IMR-90 (cell line): ENCODE measurements around the gene CDYL2. TPM values are rescaled to one million over a fixed set of nuclear protein-coding genes. Genes with fewer than 3 reads are reported as not detected.

Source experiments
- ATAC-seq: fragments of 200-7000 bp; cut with Tn5 transposase; 2 replicates; pipeline ENCODE4 v1.9.1; 2020; ENCODE audit warnings: low read depth, mild to moderate bottlenecking, moderate library complexity
- BruUV-seq: library from RNA; stranded (reverse); fragments of 400-500 nt; replicated peaks from 2 replicates; lab custom pipeline; 2021; lab: Mats Ljungman, UMichigan
- CTCF ChIA-PET: fragments of 300-600 bp; formaldehyde crosslinking; extraction: SDS; loops from one replicate; lab custom pipeline; 2021; ENCODE audit warnings: antibody characterized with exemption; lab: Yijun Ruan, JAX
- POLR2A ChIA-PET: fragments of 300-600 bp; sonication (Branson Sonifier 250); formaldehyde crosslinking; loops from one replicate; lab custom pipeline; 2022; ENCODE audit warnings: antibody characterized with exemption; ENCODE audit not compliant: unreplicated experiment; lab: Charles Lee
- DNase-seq: peaks from one replicate; pipeline ENCODE4 v3.0.0; 2013
- H2AFZ ChIP-seq: replicated peaks from 2 replicates; pipeline ENCODE3; 2013; ENCODE audit warnings: low read length, mild to moderate bottlenecking; ENCODE audit not compliant: poor library complexity
- H2AK5ac ChIP-seq: 2 replicates; pipeline ENCODE4 v1.6.1; 2013; ENCODE audit warnings: low read depth, low read length, inconsistent platforms
- H2AK9ac ChIP-seq: replicated peaks from 2 replicates; pipeline ENCODE3; 2013; ENCODE audit warnings: mild to moderate bottlenecking, low read depth, low read length, moderate library complexity; ENCODE audit not compliant: poor library complexity
- H2BK120ac ChIP-seq: 2 replicates; pipeline ENCODE4 v1.6.1; 2013; ENCODE audit warnings: low read depth, low read length, inconsistent platforms
- H2BK15ac ChIP-seq: 3 replicates; pipeline ENCODE4 v1.6.1; 2013; ENCODE audit warnings: low read depth, low read length, inconsistent platforms
- H2BK20ac ChIP-seq: 2 replicates; pipeline ENCODE4 v1.6.1; 2013; ENCODE audit warnings: low read depth, mild to moderate bottlenecking, inconsistent platforms, low read length, moderate library complexity
- H2BK5ac ChIP-seq: 2 replicates; pipeline ENCODE4 v1.6.1; 2013; ENCODE audit warnings: mild to moderate bottlenecking, low read depth, low read length, inconsistent platforms; ENCODE audit not compliant: poor library complexity, severe bottlenecking
- H3K14ac ChIP-seq: replicated peaks from 2 replicates; pipeline ENCODE4 v1.6.1; 2013; ENCODE audit warnings: low read depth, low read length, inconsistent platforms
- H3K18ac ChIP-seq: 2 replicates; pipeline ENCODE4 v1.6.1; 2013; ENCODE audit warnings: low read depth, low read length, control low read depth
- H3K23ac ChIP-seq: 2 replicates; pipeline ENCODE4 v1.6.1; 2013; ENCODE audit warnings: low read depth, low read length, inconsistent platforms
- H3K27ac ChIP-seq: 2 replicates; pipeline ENCODE4 v1.5.1; 2013; ENCODE audit warnings: mild to moderate bottlenecking, control low read depth, low read length; ENCODE audit not compliant: insufficient read depth
- H3K27me3 ChIP-seq: 2 replicates; pipeline ENCODE4 v1.6.1; 2013; ENCODE audit warnings: low read length; ENCODE audit not compliant: control insufficient read depth, insufficient read depth
- H3K36me3 ChIP-seq: 2 replicates; pipeline ENCODE4 v1.6.1; 2013; ENCODE audit warnings: low read length, mixed read lengths; ENCODE audit not compliant: control insufficient read depth, insufficient read depth
- H3K4ac ChIP-seq: 2 replicates; pipeline ENCODE4 v1.6.1; 2013; ENCODE audit warnings: low read depth, low read length, inconsistent platforms
- H3K4me1 ChIP-seq: 2 replicates; pipeline ENCODE4 v1.6.1; 2013; ENCODE audit warnings: low read length, mixed read lengths; ENCODE audit not compliant: control insufficient read depth, insufficient read depth
- H3K4me2 ChIP-seq: 2 replicates; pipeline ENCODE4 v1.6.1; 2013; ENCODE audit warnings: low read depth, mild to moderate bottlenecking, control low read depth, low read length, moderate library complexity
- H3K4me3 ChIP-seq: 2 replicates; pipeline ENCODE4 v1.5.1; 2013; ENCODE audit warnings: low read depth, mild to moderate bottlenecking, control low read depth, low read length, moderate library complexity; ENCODE audit not compliant: insufficient read depth
- H3K56ac ChIP-seq: 2 replicates; pipeline ENCODE4 v1.6.1; 2013; ENCODE audit warnings: low read length, inconsistent platforms; ENCODE audit not compliant: insufficient read depth; ENCODE audit errors: extremely low read depth
- H3K79me1 ChIP-seq, 2 experiments: 2 replicates each; pipeline ENCODE4 v1.6.1; 2013; ENCODE audit warnings: low read length in 2 of 2, inconsistent platforms in 1 of 2, low read depth in 1 of 2
- H3K9ac ChIP-seq: 2 replicates; pipeline ENCODE4 v1.6.1; 2013; ENCODE audit warnings: low read depth, low read length, control low read depth
- H3K9me1 ChIP-seq: 2 replicates; pipeline ENCODE4 v1.6.1; 2013; ENCODE audit warnings: low read length, inconsistent platforms; ENCODE audit not compliant: insufficient read depth
- H3K9me3 ChIP-seq: 2 replicates; pipeline ENCODE4 v1.6.1; 2013; ENCODE audit warnings: low read length; ENCODE audit not compliant: control insufficient read depth, insufficient read depth
- H4K20me1 ChIP-seq: 2 replicates; pipeline ENCODE4 v1.6.1; 2013; ENCODE audit warnings: low read length, inconsistent platforms; ENCODE audit not compliant: insufficient read depth
- H4K5ac ChIP-seq: 2 replicates; pipeline ENCODE4 v1.6.1; 2013; ENCODE audit warnings: mild to moderate bottlenecking, low read depth, low read length, control low read depth
- H4K8ac ChIP-seq, 2 experiments: 2 replicates each; pipeline ENCODE4 v1.6.1; 2013; ENCODE audit warnings: low read depth in 2 of 2, low read length in 2 of 2, control low read depth in 1 of 2, inconsistent platforms in 1 of 2
- H4K91ac ChIP-seq: 2 replicates; pipeline ENCODE4 v1.6.1; 2013; ENCODE audit warnings: low read depth, low read length, inconsistent platforms; ENCODE audit not compliant: insufficient read depth
- BHLHE40 ChIP-seq: fragments of 150-350 bp; IDR thresholded peaks from 2 replicates; pipeline ENCODE4 v1.6.1; 2016; ENCODE audit warnings: mild to moderate bottlenecking, low read depth, low read length
- CHD1 ChIP-seq: IDR thresholded peaks from 2 replicates; pipeline ENCODE4 v1.6.1; 2012; ENCODE audit warnings: low read depth, low read length, improper control_type of control experiment
- CTCF ChIP-seq: conservative IDR thresholded peaks from 2 replicates; pipeline ENCODE4 v1.5.1; 2012; ENCODE audit warnings: mild to moderate bottlenecking, low read depth, low read length, improper control_type of control experiment
- ELK1 ChIP-seq: fragments of 150-350 bp; IDR thresholded peaks from 2 replicates; pipeline ENCODE4 v1.6.1; 2016; ENCODE audit warnings: low read depth, mild to moderate bottlenecking, low read length, moderate library complexity, borderline replicate concordance
- FOS ChIP-seq: fragments of 150-350 bp; IDR thresholded peaks from 2 replicates; pipeline ENCODE4 v1.6.1; 2016; ENCODE audit warnings: low read depth, low read length
- MAZ ChIP-seq: IDR thresholded peaks from 2 replicates; pipeline ENCODE4 v1.6.1; 2012; ENCODE audit warnings: low read depth, mild to moderate bottlenecking, low read length, improper control_type of control experiment, moderate library complexity, borderline replicate concordance
- MXI1 ChIP-seq: IDR thresholded peaks from 2 replicates; pipeline ENCODE4 v1.6.1; 2012; ENCODE audit warnings: low read depth, mild to moderate bottlenecking, low read length, moderate library complexity, borderline replicate concordance
- NFE2L2 ChIP-seq: fragments of 150-350 bp; IDR thresholded peaks from 2 replicates; pipeline ENCODE4 v1.6.1; 2016; ENCODE audit warnings: low read depth, mild to moderate bottlenecking, low read length
- POLR2A ChIP-seq: IDR thresholded peaks from 2 replicates; pipeline ENCODE4 v1.6.1; 2012; ENCODE audit warnings: mild to moderate bottlenecking, low read depth, low read length
- RAD21 ChIP-seq: IDR thresholded peaks from 2 replicates; pipeline ENCODE4 v1.6.1; 2012; ENCODE audit warnings: low read length, improper control_type of control experiment
- RCOR1 ChIP-seq: IDR thresholded peaks from 2 replicates; pipeline ENCODE4 v1.6.1; 2012; ENCODE audit warnings: mild to moderate bottlenecking, low read length, improper control_type of control experiment; ENCODE audit not compliant: insufficient replicate concordance
- RFX5 ChIP-seq: IDR thresholded peaks from 2 replicates; pipeline ENCODE4 v1.8.0; 2012; ENCODE audit warnings: low read depth, mild to moderate bottlenecking, low read length, moderate library complexity
- SMC3 ChIP-seq: fragments of 150-350 bp; IDR thresholded peaks from 2 replicates; pipeline ENCODE4 v1.6.1; 2016; ENCODE audit warnings: low read depth, mild to moderate bottlenecking, antibody characterized with exemption, low read length, moderate library complexity
- USF2 ChIP-seq: fragments of 150-350 bp; IDR thresholded peaks from 2 replicates; pipeline ENCODE4 v1.6.1; 2017; ENCODE audit warnings: mild to moderate bottlenecking, antibody characterized with exemption, low read length, low read depth
- WGBS, 2 experiments: methylation state at CpG; one replicate each; pipeline versions ENCODE4 v1.1.5 to v1.1.7; 2013; ENCODE audit warnings: missing lambda C conversion rate in 2 of 2; ENCODE audit not compliant: insufficient read length in 1 of 2; ENCODE audit errors: extremely low coverage in 2 of 2; 5-methylcytosine and 5-hydroxymethylcytosine counted together
- dilution Hi-C: fragments of 300-500 bp; cut with HindIII; formaldehyde crosslinking; loops from one replicate; pipeline ENCODE4 v1.14.3; 2018; ENCODE audit warnings: low sequenced_read_pairs; ENCODE audit not compliant: unreplicated experiment
- in situ Hi-C: fragments of 300-500 bp; cut with MboI; formaldehyde crosslinking; loops from 3 replicates; pipeline ENCODE4 v1.14.3; 2019; ENCODE audit warnings: low sequenced_read_pairs, inconsistent platforms, mixed read lengths
- intact Hi-C: fragments of 100-400 bp; cut with micrococcal nuclease; formaldehyde crosslinking; loops from 2 replicates; pipeline ENCODE4 v1.10.0; 2022
- polyA plus RNA-seq, 3 experiments: library from polyadenylated mRNA; depleted of rRNA; stranded (reverse); fragments of >200 nt; gene quantifications; 2 replicates each; pipeline ENCODE4 v1.2.3, GENCODE V29; 2012; ENCODE audit warnings: low replicate concordance in 1 of 3
- total RNA-seq: library from RNA; depleted of rRNA; stranded (reverse); fragments of >200 nt; gene quantifications from 2 replicates; pipeline ENCODE4 v1.2.3, GENCODE V29; 2012

Gene CDYL2
- total and polyA plus RNA-seq, 2 of the 4 experiments (the other 2 are of a cell fraction), result 1.2 to 3.9 TPM

DNA sequence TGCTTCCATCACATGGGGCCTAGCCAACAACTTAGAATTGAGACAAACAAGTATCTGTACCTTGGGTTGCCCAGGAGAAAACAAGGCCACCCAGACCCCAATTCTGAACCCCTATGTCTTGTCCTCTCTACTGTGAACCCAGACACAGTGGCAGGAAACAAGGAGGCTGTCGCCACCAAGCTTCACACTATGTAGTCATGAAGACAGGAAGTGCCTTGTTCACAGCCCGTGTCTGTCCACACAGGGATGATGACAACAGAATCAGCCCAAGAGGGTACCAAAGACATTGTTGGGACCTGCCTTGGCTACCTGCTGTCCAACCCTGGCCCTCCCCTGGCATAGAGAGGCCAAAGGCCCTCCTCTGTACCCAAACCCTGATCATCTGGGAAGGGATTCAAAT is 84.8 kb downstream of the CDYL2 start:
- Histone ChIP-seq H3K9me3 (peaks cover 9% of the 10 kb centered on the region), H2BK15ac (no peak overlapping the region), H2AK5ac (no peak overlapping the region), H3K27me3 (no peaks in the 10 kb centered on the region), H3K4me2 (no peak overlapping the region), H4K8ac (no peak overlapping the region), H3K36me3 (no peaks in the 10 kb centered on the region), H3K56ac (no peak overlapping the region), H4K5ac (no peak overlapping the region), H3K18ac (no peak overlapping the region), H3K14ac (no peak overlapping the region), H3K4me1 (no peaks in the 10 kb centered on the region), H3K27ac (no peak overlapping the region), H2BK5ac (no peak overlapping the region), H4K91ac (no peak overlapping the region), H3K23ac (no peak overlapping the region), H3K79me1 (0 out of 4 replicates have a peak, but pooled peaks cover 0 to 10% of the 10 kb centered on the region in 2 experiments), H3K9me1 (no peaks in the 10 kb centered on the region), H3K9ac (no peak overlapping the region), H2AK9ac (no peak overlapping the region), H4K20me1 (no peaks in the 10 kb centered on the region), H3K4ac (no peak overlapping the region), H3K4me3 (no peak overlapping the region), H2BK120ac (no peak overlapping the region), H2BK20ac (no peak overlapping the region), H2AFZ (no peak overlapping the region)
- ChIA-PET CTCF (no interaction called here), POLR2A (no interaction called here)
- TF ChIP-seq BHLHE40 (no peak), POLR2A (no peak), MAZ (no peak), ELK1 (no peak), RFX5 (no peak), CHD1 (no peak), CTCF (no peak), RCOR1 (no peak), SMC3 (no peak), MXI1 (no peak), USF2 (no peak), NFE2L2 (no peak), FOS (no peak), RAD21 (no peak)
- no TSS peak for BruUV-seq
- ATAC-seq, result no peak
- dilution Hi-C loops (no loop called here), in situ Hi-C loops (no loop called here), intact Hi-C loops (no loop called here)
- no peak for DNase-seq
- no CpG with 5 or more reads among the region's 2 CpGs for WGBS, 2 experiments
